GM04504 (cell line): Measurements from ENCODE around the gene ARHGDIA.
"Not testable (repeated sequence)": the region's sequence is repeated elsewhere in the genome, so short reads cannot be mapped to it uniquely, and the experiment has no call there.

Experiments used
- DNase-seq: peaks from one replicate; pipeline ENCODE4 v3.0.0-alpha.2; 2012; ENCODE audit warnings: low read depth

Gene ARHGDIA

GRCh38 chr17:81870981-81871386 is at the start of gene ARHGDIA:
TSS of gene ARHGDIA (minus strand) at chr17:81871337. CDS start at chr17:81869930, 1,407 bp downstream.
- no peak for DNase-seq

DNA sequence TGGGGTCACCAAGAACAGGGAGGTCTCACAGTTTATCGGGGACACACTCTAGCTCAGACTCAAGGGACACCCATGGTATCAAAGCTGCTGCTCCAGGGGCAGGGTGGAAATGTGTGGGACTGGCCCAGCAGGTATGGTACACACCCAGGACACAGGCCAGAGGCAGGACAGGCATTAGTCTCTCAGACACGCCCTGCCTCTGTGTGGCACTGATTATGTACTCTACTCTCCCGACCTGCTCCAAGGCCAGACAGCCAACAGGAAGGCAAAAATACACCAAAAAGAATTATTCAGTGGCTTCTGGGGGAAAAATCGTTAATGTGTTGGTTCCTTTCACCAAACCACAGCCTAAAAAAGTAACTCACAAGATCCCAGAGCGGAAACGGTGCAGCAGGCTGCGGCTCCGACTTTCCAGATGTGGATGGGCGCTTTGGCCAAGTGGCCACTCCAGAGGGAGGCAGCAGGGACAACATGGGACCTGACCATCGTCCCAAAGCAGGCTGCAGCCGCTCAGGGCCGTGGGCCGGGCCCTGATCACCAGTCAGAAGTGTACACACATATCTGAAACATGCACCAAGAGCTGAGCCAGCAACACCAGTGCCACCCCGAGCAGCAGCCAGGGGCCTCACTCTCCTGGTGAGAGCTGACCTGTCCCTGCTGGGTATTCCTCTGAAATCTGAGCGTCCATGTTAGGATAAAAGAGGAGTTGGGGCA is 47.9 kb upstream of the ARHGDIA start:
- DNase-seq, result no peak

- DNase-seq, result not testable (repeated sequence)
Measured at GRCh38 chr17:81918333-81918669, 47.2 kb upstream of the ARHGDIA start.

DNA sequence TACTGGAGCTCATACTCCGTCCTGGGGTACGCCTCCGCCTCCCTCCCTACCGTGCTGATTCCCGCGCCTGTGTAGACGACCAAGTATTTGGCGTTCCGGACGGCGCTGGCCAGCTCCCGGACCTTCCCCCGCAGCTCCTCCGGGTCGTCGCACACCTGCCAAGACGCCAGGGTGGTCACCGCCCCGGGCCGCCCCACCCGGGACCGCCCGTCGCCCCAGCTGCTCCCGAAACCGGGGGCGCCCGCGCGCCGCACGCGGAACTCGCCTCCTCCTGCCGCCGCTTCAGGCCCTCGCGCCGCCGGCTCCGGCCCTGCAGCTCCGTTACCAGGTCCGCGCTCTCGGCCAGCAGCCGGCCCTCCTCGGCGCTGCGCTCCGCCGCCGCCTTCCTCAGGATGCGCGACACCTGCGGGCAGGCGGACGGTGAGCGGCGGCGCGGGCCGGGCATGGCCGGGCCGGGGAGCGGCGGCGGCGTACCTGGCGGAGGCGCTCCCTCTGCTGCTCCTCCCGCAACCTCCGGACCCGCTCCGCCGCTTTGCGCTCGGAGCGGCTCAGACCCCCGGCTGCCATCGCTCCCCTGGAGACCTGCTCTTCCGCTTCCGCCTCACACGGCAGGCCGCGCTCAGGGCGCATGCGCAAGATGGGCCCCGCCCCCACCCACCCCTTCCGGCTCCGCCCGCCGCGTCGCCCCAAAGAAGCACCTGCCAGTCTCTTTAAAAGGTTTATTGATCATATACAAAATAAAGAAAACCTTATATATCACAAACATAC is 46.6 kb upstream of the ARHGDIA start, which contains the start of gene SIRT7:
Gene SIRT7, minus strand, starts transcription at position 612 of the 768 bp plus-strand sequence. Its CDS starts 45 bp downstream, at position 567.
- DNase-seq, result peak; percentile 35

DNA sequence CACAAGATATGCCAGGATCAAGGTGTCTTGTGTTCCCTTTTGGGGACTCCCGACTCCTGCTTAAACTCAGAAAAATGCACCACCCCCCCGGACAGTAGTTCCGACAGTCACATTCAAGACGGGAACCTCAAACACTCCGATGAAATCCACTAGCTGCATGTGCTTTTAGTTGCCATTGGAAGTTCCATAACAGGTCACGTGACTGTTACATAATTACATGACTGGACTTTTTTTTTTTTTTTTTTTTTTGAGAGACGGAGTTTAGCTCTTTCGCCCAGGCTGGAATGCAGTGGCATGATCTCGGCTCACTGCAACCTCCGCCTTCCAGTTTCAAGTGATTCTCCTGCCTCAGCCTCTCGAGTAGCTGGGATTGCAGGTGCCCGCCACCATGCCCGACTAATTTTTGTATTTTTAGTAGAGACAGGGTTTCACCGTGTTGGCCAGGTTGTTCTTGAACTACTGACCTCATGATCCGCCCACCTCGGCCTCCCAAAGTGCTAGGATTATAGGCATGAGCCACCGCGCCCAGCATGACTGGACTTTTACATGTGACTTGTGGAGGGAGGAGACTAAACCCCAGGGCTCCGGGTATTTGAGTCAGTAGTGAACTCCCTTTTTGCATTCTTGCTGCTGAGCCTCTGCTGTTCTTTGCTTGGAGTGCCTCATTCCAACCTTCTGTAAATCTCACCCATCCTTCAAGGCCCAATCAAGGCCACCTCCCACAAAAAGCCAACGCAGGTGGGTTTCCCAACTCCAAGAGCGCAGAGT is 45.3 kb upstream of the ARHGDIA start:
- no peak for DNase-seq

GRCh38 chr17:81915331-81915730 is 44.2 kb upstream of the ARHGDIA start:
- DNase-seq, result no peak

GRCh38 chr17:81914103-81914850 is 43.1 kb upstream of the ARHGDIA start:
- DNase-seq, result no peak

GRCh38 chr17:81913394-81914102 is 42.4 kb upstream of the ARHGDIA start:
- no peak for DNase-seq

- no peak for DNase-seq
Measured at GRCh38 chr17:81912441-81913309, 41.5 kb upstream of the ARHGDIA start.

DNA sequence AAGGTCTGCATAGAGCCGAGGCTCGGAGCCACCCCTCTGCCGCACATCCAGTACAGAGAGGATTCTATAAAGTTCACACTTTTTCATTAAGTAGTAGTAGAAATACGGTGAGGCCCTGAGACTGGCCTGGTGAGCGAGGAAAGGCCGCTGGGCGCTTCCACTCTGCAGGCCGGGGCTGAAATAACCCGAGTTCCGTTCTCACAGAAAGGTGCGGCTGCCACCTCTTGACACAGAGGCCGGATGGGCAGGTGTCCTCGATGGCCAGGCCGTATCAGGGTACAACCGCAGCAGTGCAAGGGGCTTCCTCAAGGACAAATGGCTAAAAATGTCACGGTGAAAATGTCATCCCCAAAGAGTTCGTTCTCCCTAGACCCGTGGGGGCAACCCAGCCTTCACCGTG is 40.8 kb upstream of the ARHGDIA start:
- no peak for DNase-seq

- peak; percentile 59 for DNase-seq
Measured at GRCh38 chr17:81911277-81911961, 40.3 kb upstream of the ARHGDIA start, which contains the start of gene PCYT2. TSS of gene PCYT2 (minus strand) at chr17:81911399. CDS start at chr17:81911355, 44 bp downstream.

- DNase-seq, result no peak
Measured at GRCh38 chr17:81910840-81911276, 39.7 kb upstream of the ARHGDIA start.

DNA sequence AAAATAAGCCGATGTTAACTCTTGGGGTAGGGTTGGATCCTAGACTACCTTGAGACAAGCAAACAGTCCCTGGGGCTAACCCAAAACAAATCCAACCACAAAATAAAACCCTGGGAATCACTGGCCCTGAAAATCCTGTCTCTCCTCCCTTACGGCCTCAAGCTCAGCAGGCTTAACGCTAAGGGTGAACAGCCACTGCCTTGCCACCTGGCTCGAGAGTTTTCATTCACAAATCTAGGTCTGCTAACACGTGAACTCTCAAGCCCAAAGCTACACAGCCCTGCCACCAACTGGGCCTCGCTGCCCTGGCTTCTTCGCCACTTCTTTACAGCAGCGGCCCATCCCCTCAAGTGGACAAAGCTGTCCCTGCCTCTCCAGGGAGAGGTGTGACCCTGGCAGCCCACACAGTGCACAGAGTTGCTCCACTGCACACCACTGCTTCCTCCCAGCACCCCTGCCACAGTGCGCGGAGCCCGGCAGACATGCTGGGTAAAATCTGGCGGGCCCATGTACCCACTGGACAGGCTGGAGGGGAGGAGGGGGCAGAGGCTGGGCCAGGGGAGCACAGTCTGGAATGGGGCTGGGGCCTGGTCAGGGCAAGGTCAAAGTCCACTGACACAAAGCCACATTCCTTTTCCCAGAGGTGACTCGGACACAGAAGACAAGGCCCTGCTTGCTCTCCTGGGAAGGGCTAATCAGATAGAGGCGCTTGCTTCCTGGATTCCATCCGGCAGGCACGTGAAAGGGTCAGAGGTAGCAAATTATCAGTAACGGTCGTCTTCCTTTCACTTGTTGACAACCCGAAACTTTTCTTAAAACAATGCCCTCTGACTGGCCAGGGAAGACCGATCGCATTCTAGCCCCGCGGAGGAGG is 39.1 kb upstream of the ARHGDIA start:
- DNase-seq, result no peak

DNA sequence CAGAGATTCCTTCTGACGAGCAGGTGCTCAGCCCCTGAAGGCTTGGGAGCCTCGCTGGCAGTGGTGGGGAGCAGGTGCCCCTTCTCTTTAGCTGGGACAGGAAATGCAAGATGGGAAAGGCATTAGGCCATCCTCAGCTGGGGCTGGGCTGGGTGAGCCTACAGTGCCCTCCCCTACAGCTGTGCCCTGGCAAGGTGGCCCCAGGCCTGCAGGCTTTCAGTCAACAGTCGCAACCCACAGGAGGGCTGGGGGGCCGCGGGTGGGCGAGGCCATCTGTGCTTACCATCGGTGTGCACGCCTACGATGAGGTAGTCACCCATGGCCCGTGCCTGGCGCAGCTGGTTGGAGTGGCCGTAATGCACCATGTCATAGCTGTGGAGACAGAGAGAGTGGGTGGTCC is 38.1 kb upstream of the ARHGDIA start:
- DNase-seq, result no peak

- no peak for DNase-seq
Measured at GRCh38 chr17:81908793-81909192, 37.7 kb upstream of the ARHGDIA start.

DNA sequence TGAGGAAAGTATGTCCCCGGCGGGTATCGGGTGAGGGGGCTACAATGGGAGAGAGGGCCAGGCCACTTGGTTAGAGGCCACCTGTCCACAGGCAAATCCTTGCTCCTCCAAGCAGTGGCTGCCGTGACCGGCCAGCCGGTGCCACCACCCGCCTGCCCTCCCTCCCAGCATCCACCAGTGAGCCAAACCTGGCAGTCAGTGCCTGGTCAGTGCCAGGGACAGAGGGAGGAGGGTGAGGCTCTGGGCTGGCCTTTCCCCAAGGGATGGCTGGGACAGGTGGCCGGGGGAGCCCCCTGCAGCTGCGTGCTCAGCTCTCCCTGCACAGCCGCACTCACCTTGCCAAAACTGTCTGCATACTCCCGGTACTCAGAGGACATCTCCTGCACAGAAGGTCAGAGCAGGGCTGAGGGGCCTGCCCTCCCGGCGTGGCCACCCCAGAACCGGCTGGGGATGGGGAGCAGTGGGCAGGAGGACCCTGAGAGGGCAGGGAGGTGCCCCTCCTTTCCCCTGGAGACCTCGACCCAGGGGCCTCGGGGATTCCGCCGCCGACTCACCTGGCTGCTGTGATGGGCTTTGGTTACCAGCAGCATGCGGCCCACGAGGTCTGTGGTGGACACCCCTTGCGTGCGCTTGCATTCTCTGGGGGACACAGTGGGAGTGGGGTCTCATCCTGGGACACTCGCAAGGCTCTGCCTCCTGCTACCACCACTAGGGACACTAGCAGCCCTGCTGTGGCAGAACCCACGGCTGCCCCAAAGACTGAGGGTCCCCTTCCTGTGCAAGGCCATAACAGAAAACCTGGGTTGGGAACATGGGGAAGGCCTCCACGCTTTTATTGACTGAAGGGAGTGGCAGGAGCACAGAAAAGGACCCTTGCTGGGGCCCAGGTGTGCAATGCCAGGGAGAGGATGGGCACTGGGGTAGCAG is 36.3 kb upstream of the ARHGDIA start:
- DNase-seq, result no peak

- DNase-seq, result no peak
Measured at GRCh38 chr17:81906476-81907218, 35.5 kb upstream of the ARHGDIA start.
